Measurements from ENCODE around the gene TCF7L1. TPM values are rescaled to one million over a fixed set of nuclear protein-coding genes. Genes with fewer than 3 reads are reported as not detected.
A peak's percentile ranks its signal among the peaks of the same experiment; 100 is the strongest.
"Not testable (repeated sequence)": the region's sequence is repeated elsewhere in the genome, so short reads cannot be mapped to it uniquely, and the experiment has no call there.

TCF7L1 gene
- total and polyA plus RNA-seq, 9 of the 15 experiments (the other 6 are each of a cell fraction or from before 2014, with no cell fraction given), result 0.03 to 0.11 (median 0.07) TPM; not detected in 5

GRCh38 chr2:85323351-85323987, 190.3 kb downstream of the TCF7L1 start:
- TF ChIP-seq DACH1 (IDR thresholded peaks at IDR 0.05; ENCODE audit: partially characterized antibody) (no peak), ZFX (CRISPR knock-in tag; IDR thresholded peaks at IDR 0.05) (0 out of 2 replicates have a peak, but pooled peaks have one; percentile 11)
- intact Hi-C loops (cut with micrococcal nuclease), result no loop called here
- no peak overlapping the region for H3K27ac ChIP-seq (ENCODE audit: extremely low read depth, low read depth, low read length)
- BruUV-seq (replicated peaks), result no TSS peak
- FAIRE-seq, result no peak
- H3K27me3 ChIP-seq (ENCODE audit: control insufficient read depth in 2 of 2, insufficient read depth in 2 of 2, low read length in 2 of 2), result no peaks in the 10 kb centered on the region
- no peaks in the 10 kb centered on the region for H3K9me3 ChIP-seq (replicated peaks; ENCODE audit: control insufficient read depth, insufficient read depth, low read depth, low read length)
- peaks cover 19% of the 10 kb centered on the region for H4K20me1 ChIP-seq (replicated peaks; ENCODE audit: control insufficient read depth, insufficient read depth, low read length)
- H3K9me1 ChIP-seq (ENCODE audit: control insufficient read depth, insufficient read depth, low read length), result peaks cover 6% of the 10 kb centered on the region
- CTCF ChIA-PET (ENCODE audit: low intra/inter-chr PET ratio), result no interaction called here
- H3K4me2 ChIP-seq (ENCODE audit: insufficient read depth, low read length), result no peak overlapping the region
- H3K4me1 ChIP-seq (replicated peaks in 1 of 2; ENCODE audit: control insufficient read depth in 2 of 2, insufficient read depth in 2 of 2, low read length in 2 of 2), result peaks cover 14 to 17% of the 10 kb centered on the region in 2 experiments; a peak in 4 of 5 replicates
- no peak overlapping the region for H2AFZ ChIP-seq (ENCODE audit: low read depth, low read length)
- H3K36me3 ChIP-seq (ENCODE audit: control insufficient read depth, insufficient read depth, low read length), result peaks cover 80% of the 10 kb centered on the region
- peaks cover 65% of the 10 kb centered on the region for H3K79me2 ChIP-seq (ENCODE audit: control insufficient read depth, insufficient read depth, low read length)
- POLR2A ChIA-PET, result interaction anchor here (1.5 kb wide), 1 partner anchor 16 kb away, joined by 4 read pairs; no protein-coding TSS in a partner anchor
- ATAC-seq, result no peak
- no peak overlapping the region for H3K4me3 ChIP-seq
- WGBS (ENCODE audit: insufficient coverage, low coverage, missing lambda C conversion rate), result 92% methylated on average over 8 of the region's 9 CpGs
- H3K9ac ChIP-seq (ENCODE audit: insufficient read depth in 1 of 2, low read depth in 2 of 2, low read length in 2 of 2), result no peak overlapping the region
- in situ Hi-C loops (cut with MboI), result no loop called here
- no peak for DNase-seq (ENCODE audit: extremely low read depth in 1 of 4, low spot score in 3 of 4)

DNA sequence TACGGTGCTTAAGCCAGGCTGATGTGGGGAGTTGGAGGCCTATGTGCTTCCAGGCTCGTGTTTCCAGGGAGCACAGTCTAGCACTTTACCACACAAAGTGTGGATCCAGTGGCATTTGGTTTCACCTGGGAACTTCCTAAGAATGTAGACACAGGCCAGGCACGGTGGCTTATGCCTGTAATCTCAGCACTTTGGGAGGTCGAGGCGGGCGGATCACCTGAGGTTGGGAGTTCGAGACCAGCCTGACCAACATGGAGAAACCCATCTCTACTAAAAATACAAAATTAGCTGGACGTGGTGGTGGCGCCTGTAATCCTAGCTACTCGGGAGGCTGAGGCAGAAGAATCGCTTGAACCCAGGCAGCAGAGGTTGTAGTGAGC, 190.8 kb downstream of the TCF7L1 start:
- H3K4me1 ChIP-seq (replicated peaks in 1 of 2; ENCODE audit: control insufficient read depth in 2 of 2, insufficient read depth in 2 of 2, low read length in 2 of 2), result peaks cover 14 to 19% of the 10 kb centered on the region in 2 experiments; a peak in 4 of 5 replicates
- ATAC-seq; H3K4me2 ChIP-seq (ENCODE audit: insufficient read depth, low read length): not testable (repeated sequence)

More for the DNA sequence above, 190.8 kb downstream of the TCF7L1 start:
- in situ Hi-C loops (cut with MboI); H3K9me1 ChIP-seq (ENCODE audit: control insufficient read depth, insufficient read depth, low read length); BruUV-seq (replicated peaks); H3K27ac ChIP-seq (ENCODE audit: extremely low read depth, low read depth, low read length); H3K4me3 ChIP-seq; CTCF ChIA-PET (ENCODE audit: low intra/inter-chr PET ratio); H2AFZ ChIP-seq (ENCODE audit: low read depth, low read length); FAIRE-seq; H3K9me3 ChIP-seq (replicated peaks; ENCODE audit: control insufficient read depth, insufficient read depth, low read depth, low read length); DNase-seq (ENCODE audit: extremely low read depth in 1 of 4, low spot score in 3 of 4); H3K27me3 ChIP-seq (ENCODE audit: control insufficient read depth in 2 of 2, insufficient read depth in 2 of 2, low read length in 2 of 2); intact Hi-C loops (cut with micrococcal nuclease); H3K9ac ChIP-seq (ENCODE audit: insufficient read depth in 1 of 2, low read depth in 2 of 2, low read length in 2 of 2): not testable (repeated sequence)
- 97% methylated on average over 10 of the region's 11 CpGs for WGBS (ENCODE audit: insufficient coverage, low coverage, missing lambda C conversion rate)
- peaks cover 75% of the 10 kb centered on the region for H3K36me3 ChIP-seq (ENCODE audit: control insufficient read depth, insufficient read depth, low read length)
- peaks cover 62% of the 10 kb centered on the region for H3K79me2 ChIP-seq (ENCODE audit: control insufficient read depth, insufficient read depth, low read length)
- POLR2A ChIA-PET, result interaction anchor here (1.5 kb wide), 1 partner anchor 16 kb away, joined by 4 read pairs; no protein-coding TSS in a partner anchor
- peaks cover 19% of the 10 kb centered on the region for H4K20me1 ChIP-seq (replicated peaks; ENCODE audit: control insufficient read depth, insufficient read depth, low read length)

Measured in K562 (cell line).